ENCODE data around the gene SERPINE1. TPM values are rescaled to one million over a fixed set of nuclear protein-coding genes. Genes with fewer than 3 reads are reported as not detected.

The SERPINE1 gene
- total RNA-seq, 1 donor from 2014 or later = 15.4 TPM

DNA sequence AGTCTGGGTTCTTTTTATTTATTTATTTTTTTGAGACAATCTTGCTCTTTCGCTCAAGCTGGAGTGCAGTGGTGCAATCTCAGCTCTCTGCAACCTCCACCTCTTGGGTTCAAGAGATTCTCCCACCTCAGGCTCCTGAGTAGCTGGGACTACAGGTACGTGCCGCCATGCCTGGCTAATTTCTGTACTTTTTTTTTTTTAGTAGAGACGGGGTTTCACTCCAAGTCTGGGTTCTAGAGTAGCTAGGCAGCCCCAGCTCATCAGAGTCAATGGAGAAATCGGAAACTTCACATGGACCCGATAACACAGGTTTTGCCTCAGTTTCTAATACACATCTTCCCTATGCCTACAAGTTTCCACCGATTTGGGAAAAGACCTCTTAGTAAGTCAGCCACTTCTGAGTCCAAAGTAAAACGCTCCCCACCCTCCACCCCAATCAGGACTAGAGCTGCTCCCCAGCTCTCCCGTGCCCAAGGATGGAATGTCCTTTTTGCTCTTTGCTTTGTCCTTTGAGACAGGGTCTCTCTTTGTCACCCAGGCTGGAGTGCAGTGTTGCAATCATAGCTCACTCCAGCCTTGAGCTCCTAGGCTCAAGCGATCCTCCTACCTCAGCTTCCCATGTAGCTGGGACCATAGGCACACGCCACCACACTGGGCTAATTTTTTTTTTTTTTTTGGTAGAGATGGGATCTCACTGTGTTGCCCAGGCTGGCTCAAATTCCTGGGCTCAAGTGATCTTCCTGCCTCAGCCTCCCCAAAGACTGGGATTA is 3.8 kb upstream of the SERPINE1 start:
- Histone ChIP-seq H3K4me3 (peak overlapping the region; percentile 46), H3K27ac (peak overlapping the region; percentile 83), H3K9me3 (no peaks in the 10 kb centered on the region), H3K36me3 (no peaks in the 10 kb centered on the region), H3K4me1 (peaks cover 70% of the 10 kb centered on the region), H3K27me3 (ENCODE audit: low read depth) (no peaks in the 10 kb centered on the region)
- intact Hi-C loops (cut with DNase I) = no loop called here
- TF ChIP-seq, protein P1, sequence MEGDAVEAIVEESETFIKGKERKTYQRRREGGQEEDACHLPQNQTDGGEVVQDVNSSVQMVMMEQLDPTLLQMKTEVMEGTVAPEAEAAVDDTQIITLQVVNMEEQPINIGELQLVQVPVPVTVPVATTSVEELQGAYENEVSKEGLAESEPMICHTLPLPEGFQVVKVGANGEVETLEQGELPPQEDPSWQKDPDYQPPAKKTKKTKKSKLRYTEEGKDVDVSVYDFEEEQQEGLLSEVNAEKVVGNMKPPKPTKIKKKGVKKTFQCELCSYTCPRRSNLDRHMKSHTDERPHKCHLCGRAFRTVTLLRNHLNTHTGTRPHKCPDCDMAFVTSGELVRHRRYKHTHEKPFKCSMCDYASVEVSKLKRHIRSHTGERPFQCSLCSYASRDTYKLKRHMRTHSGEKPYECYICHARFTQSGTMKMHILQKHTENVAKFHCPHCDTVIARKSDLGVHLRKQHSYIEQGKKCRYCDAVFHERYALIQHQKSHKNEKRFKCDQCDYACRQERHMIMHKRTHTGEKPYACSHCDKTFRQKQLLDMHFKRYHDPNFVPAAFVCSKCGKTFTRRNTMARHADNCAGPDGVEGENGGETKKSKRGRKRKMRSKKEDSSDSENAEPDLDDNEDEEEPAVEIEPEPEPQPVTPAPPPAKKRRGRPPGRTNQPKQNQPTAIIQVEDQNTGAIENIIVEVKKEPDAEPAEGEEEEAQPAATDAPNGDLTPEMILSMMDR (IDR thresholded peaks at IDR 0.05) = no peak
- ATAC-seq = no peak
- no peak for DNase-seq

DNA sequence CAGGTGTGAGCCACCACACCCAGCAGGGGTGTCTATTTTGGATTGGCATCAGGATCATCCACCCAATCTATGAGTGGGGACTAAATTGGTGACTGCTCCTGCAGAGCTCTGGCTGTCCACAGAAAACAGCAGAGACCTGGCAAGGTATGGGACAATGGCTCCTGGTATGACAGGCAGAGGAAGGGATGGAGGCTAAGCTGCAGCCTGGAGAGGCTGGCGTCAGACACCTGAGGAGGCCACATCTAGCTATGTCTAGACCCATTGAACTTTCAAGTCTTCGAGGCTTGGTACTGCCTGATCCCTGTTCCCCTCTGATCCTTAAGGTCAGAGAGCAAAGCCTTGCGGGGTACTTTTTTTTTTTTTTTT is 3.2 kb upstream of the SERPINE1 start:
- ATAC-seq (no peak), DNase-seq (no peak)
- Histone ChIP-seq H3K4me3 (no peak overlapping the region), H3K4me1 (peaks cover 72% of the 10 kb centered on the region), H3K9me3 (no peaks in the 10 kb centered on the region), H3K27me3 (ENCODE audit: low read depth) (no peaks in the 10 kb centered on the region), H3K27ac (peak overlapping the region; percentile 83), H3K36me3 (no peaks in the 10 kb centered on the region)
- TF ChIP-seq, protein P1 (IDR thresholded peaks at IDR 0.05) = no peak
- intact Hi-C loops (cut with DNase I) = no loop called here

DNA sequence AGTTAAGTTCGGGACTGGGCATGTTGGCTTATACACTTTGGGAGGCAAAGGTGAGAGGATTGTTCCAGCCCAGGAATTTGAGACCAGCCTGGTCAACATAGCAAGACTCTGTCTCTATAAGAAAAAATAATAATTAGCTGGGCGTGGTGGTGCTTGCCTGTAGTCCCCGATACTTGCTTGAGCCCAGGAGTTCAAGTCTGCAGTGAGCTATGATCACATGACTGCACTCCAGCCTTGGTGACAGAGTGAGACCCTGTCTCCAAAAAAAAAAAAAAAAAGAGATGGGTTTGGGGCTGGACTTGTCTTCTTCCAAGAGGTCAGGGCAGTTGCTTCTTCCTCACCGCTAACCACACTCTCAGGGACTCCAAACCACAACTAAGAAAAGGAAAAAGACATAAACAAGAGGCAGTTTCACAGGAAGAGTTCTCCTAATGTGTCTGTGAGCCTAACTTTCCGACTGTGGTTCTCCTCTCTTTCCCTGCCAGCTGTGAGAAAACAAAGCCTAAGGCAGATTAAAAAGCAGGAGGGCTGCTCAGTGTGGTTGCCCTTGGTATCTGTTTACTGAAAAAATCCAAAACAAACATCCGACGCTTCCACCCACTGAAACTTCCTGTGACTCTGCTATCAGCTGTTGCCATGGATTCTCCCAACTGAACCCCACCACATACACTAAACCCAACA is 2.4 kb upstream of the SERPINE1 start:
- Histone ChIP-seq H3K9me3 (no peaks in the 10 kb centered on the region), H3K27ac (peak overlapping the region; percentile 71), H3K36me3 (no peaks in the 10 kb centered on the region), H3K27me3 (ENCODE audit: low read depth) (no peaks in the 10 kb centered on the region), H3K4me3 (no peak overlapping the region), H3K4me1 (peaks cover 72% of the 10 kb centered on the region)
- ATAC-seq (no peak), DNase-seq (no peak)
- intact Hi-C loops (cut with DNase I) = no loop called here
- TF ChIP-seq, protein P1 (IDR thresholded peaks at IDR 0.05) = no peak

DNA sequence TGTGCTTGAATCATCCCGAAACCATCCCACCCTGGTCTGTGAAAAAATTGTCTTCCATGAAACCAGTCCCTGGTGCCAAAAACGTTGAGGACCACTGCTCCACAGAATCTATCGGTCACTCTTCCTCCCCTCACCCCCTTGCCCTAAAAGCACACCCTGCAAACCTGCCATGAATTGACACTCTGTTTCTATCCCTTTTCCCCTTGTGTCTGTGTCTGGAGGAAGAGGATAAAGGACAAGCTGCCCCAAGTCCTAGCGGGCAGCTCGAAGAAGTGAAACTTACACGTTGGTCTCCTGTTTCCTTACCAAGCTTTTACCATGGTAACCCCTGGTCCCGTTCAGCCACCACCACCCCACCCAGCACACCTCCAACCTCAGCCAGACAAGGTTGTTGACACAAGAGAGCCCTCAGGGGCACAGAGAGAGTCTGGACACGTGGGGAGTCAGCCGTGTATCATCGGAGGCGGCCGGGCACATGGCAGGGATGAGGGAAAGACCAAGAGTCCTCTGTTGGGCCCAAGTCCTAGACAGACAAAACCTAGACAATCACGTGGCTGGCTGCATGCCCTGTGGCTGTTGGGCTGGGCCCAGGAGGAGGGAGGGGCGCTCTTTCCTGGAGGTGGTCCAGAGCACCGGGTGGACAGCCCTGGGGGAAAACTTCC is 784 bp upstream of the SERPINE1 start:
- Histone ChIP-seq H3K27me3 (ENCODE audit: low read depth) (no peaks in the 10 kb centered on the region), H3K36me3 (peaks cover 10% of the 10 kb centered on the region), H3K27ac (peak overlapping the region; percentile 71), H3K9me3 (no peaks in the 10 kb centered on the region), H3K4me1 (peaks cover 72% of the 10 kb centered on the region), H3K4me3 (peak overlapping the region; percentile 44)
- DNase-seq (peak; percentile 60), ATAC-seq (peak; percentile 18 to 33)
- intact Hi-C loops (cut with DNase I) = no loop called here
- TF ChIP-seq, protein P1 (IDR thresholded peaks at IDR 0.05) = no peak

DNA sequence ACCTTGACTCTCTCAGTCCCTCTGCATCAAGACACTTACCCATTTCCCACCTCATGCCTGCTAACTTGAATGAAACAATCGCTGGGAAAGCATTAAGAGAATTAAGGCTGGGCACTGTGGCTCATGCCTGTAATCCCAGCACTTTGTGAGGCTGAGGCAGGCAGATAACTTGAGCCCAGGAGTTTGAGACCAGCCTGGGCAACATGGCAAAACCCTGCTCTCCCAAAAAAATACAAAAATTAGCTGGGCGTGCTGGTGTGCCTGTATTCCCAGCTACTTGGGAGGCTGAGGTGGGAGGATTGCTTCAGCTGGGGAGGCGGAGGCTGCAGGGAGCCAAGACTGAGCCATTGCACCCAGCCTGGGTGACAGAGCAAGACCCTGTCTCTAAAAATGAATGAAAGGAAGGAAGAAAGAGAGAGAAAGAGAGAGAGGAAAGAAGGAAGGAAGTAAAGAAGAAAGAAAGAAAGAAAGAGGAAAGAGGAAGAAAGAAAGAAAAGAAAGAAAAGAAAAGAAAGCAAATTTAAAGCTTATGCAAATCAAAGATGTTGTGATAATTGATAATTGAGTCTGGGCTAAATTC is 646 bp downstream of the SERPINE1 start:
- Histone ChIP-seq H3K36me3 (peaks cover 15% of the 10 kb centered on the region), H3K27ac (peak overlapping the region; percentile 71), H3K4me3 (peak overlapping the region; percentile 44), H3K9me3 (no peaks in the 10 kb centered on the region), H3K4me1 (peaks cover 60% of the 10 kb centered on the region), H3K27me3 (ENCODE audit: low read depth) (no peaks in the 10 kb centered on the region)
- DNase-seq = no peak
- no peak for ATAC-seq
- TF ChIP-seq, protein P1 (IDR thresholded peaks at IDR 0.05) = no peak
- intact Hi-C loops (cut with DNase I) = no loop called here
